Measurements from ENCODE around the gene TLX1.

Gene TLX1

GRCh38 chr10:101112799-101113594, 18.1 kb upstream of the TLX1 start:
- DNase-seq: no peak

GRCh38 chr10:101113890-101114403, 17.2 kb upstream of the TLX1 start:
- no peak for DNase-seq

DNA sequence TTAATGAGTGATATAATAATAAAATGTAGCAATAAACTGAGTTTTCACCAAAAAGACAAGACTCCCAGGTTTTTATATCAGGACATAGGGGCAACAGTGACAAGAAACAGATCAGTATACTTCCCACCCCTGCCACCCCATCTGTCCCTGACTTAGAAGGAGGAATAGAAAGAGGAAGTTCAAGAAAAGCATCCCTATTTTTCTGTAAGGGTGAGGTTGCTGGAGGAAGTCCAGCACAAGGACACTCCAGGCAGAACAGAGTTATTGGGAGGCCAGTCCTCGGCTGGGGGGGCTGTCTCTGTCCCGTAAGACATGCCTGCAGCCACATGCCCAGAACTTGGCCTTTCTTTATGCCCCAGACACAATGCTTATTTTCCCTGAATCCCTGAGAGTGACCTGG, 16.5 kb upstream of the TLX1 start:
- no peak for DNase-seq

GRCh38 chr10:101116754-101117153, 14.3 kb upstream of the TLX1 start:
- no peak for DNase-seq

DNA sequence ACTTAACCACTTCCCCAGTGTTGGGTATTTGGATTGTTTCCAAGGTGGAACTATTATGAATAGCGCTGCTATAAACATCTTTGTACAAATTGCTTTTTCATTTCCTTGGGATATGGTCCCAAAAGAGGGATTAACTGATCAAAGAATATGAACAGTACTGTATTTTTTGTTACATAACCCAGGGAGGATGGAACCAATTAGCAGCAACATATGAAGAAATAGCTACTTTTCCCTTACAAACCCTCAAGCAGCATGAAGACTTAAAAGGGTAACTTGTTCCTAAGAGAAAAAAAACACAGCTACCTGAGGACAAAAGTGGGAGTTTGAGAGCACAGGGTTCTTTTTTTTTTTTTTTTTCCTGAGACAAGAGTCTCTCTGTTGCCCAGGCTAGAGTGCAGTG, 13.1 kb upstream of the TLX1 start:
- DNase-seq: no peak

DNA sequence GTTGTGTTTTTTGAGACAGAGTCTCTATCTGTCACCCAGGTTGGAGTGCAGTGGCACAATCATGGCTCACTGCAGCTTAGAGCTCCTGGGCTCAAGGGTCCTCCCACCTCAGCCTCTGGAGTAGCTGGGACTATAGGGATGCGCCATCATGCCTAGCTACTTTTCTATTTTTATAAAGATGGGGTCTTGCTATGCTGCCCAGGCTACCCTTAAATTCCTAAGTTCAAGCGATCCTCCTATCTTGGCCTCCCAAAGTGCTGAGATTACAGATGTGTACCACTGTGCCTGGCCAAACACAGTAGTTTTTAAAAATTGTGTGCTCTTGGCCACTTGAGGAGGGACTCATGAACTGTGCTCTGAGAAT, 10.6 kb upstream of the TLX1 start:
- DNase-seq: no peak

DNA sequence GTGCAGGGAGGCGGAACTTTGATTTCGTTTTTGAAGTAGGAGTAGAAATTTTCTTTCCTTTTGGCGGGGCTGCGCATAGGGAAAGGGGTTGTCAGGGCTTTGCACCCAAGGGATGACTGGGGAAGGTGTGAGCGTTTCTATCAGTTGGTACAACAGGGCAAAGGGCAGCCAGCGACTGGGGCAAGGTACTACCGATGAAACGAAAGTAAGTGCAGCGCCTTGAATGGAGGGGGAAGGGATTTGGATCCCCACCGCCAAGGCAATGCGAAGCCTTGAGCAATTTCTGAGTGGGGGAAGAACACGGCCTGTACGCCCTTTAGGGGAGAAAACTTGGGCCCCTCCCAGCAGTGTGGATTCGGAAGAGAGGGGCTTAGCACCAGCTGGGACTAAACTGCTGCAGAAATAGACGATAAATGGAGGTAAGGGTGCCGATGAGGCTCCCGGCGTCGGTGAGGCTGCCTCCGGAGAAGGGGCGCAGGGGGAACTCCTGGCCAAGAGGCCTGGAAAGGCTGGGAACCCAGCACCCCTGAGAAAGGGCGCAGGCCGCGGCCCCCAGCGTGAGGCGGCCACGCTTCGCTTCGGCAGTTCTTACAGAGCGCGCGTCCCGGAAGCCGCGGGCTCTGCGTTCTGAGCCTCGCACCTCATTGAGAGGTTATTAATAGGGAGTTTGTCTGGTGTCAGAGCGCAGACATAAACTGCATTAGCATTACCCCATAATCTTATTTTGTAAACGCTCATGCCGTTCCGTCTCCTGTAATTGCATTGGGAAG, 10.0 kb upstream of the TLX1 start:
- DNase-seq: no peak

GRCh38 chr10:101121654-101122031, 9.5 kb upstream of the TLX1 start:
- no peak for DNase-seq

DNA sequence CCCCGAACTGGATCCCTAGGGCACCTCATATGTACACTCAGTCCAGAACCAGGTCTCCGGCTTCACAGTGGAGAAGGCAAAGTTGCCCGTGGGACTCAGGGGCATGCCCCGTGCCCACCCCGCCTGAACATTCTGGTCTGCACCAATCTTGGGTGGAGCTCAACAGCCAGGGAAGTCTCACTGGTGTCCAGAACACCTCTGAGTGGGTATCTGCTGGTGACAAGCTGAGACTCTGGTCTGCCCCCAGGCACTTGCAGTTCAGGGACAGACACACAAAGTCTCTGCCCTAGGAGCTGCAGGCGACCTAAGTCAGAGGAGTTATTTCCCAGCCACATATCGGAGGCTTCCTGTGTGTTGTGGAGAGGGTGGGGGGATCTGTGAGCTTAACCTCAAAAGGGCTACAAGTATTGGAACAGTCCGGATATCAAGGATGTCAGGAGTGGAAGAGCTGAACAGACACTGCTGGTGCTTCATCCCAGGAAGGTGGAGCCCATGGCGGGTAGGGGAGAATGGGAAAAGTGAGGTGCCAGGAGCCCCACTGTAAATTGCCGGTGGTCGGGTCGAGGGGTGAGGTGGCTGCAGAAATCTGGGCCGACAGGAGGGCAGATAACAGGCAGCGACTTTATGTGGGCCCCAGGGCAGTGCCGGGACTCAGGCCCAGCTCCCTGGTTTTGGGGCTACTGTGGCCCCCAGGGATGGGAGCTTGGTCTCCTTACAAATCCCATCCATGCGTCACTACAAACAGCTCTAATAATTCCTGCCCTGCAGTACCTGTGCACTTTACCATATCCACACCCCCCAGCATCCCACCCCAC, 8.6 kb upstream of the TLX1 start:
- DNase-seq: no peak

- DNase-seq: no peak
Measured at GRCh38 chr10:101123085-101123814, 7.8 kb upstream of the TLX1 start.

DNA sequence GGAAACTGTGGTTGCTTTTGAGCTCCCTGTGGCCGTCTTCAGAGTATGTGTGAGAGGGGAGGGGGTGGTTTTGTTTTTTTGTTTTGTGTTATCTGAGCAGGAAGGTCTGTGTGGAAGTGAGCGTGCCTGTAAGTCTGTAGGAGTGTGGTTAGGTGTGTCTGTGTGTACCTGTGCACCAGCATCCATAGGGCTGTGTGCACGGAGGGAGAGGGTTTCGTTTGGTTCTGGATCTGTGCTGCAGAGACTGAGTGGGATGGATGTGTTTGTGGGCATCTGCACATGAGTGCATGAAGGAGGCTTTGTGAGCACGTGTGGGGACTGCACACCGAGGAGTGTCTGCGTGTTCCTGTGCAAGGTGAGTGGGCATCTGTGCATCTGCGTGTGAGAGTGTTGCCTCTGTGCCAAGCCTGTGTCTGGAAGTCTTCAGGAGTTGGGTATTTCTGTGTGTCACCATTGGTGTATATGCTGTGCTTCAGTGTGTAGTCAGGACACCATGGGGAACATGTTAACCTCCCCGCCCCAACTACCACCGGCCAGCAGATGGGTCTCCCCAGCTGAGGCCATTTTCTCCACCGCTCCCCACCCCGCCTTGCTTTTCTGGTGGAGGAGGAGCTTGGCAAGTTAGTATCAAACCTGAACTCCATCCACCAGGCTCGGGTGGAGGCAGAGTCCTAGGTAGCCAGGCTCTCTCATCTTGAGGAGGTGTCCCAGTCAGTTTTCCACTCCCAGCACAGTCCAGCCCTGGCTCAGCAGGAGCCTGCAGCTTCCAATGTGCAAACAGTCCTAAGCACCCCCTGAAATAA, 7.1 kb upstream of the TLX1 start:
- DNase-seq: no peak

- DNase-seq: no peak
Measured at GRCh38 chr10:101124933-101125332, 6.2 kb upstream of the TLX1 start.

DNA sequence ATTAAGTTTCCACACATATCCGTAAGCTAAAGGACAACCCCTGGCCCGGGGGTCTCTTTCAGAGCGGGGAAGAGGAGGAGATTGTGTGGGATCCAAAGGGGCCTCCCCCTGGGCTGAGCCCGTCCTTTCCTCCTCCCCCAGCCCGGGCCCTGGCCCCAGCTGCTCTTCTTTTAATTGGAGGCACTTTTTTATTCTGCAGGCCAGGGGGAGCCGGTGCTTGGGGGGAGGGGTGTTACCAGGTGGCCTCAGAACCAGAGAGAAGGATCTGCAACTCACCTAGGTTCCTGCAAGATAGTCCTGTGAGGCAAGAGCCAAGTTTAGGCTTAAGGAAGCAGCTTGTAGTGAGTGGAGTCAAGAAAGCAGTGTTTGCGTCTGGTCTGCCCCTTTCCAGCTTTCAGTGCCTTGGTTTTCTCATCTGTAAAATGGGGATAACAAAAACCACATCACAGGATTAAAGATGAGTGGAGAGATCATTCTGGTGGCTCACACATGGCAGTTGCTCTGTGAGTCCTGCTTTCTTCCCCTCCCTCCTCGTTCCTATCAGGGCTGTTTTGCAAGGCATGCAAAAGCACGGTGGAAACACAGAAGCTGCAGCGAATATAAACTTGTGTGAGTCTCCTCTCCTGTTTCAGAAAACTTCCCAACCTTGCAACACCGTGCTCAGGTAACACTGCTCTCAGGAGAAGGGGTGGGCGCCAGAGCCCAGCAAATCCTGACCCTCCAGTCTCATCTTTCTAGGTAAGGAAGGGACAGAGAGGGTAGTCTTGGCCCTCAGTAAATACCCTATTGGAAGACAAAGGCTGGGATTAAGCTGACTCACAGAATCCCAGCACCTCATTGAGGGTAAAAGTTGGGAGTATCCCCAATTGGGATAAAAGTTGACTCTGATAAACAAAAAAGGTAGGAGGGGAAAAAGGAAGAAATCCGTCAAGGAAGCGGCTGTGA, 4.1 kb upstream of the TLX1 start:
- no peak for DNase-seq

GRCh38 chr10:101130141-101130540, 959 bp upstream of the TLX1 start:
- no peak for DNase-seq

GRCh38 chr10:101131962-101132635, 999 bp downstream of the TLX1 start:
- DNase-seq: no peak

DNA sequence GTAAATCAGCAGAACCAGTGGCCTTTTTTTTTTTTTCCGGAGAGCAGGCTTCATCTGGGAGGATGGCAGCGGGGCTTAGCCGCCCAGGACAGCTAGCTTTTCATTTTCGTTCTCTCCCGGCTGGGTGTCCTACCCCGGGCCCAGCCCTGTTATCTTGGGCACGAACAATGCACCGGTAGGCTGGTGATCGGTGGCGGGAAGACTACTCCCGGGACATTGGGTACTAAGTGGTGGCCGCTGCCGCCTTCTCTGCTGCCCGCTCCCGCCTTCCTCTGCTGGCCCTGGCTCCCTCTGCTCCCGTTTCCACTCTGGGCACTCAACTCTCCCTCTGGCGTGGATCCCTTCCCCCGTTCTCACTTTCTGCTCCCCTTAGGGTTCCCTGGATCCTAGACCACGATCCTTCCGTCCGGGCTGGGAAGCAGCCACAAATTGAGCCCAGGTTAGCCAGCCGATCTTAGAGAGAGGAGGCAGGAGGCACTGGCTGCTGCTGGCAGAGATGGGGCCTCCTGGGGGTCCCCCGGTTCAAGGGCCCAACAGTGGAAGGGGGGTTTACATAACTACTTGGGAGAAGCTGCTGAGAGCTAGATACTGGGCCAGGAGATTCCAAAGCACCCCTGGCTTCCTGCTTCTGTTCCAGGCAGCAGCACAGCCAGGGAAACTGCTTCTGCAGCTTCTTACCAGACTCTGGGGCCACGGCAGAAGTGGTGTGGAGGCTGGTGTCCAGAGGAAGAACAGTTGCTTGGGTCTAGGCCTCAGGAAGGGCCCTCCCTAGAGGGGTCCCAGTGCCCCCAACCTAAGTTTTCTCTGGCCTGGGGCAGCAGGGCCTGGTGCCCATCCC, 1.8 kb downstream of the TLX1 start:
- no peak for DNase-seq

GRCh38 chr10:101133489-101134298, 2.6 kb downstream of the TLX1 start:
- DNase-seq: no peak

Data from HCEC 1CT (cell line).